HG03460 (cell line): ENCODE measurements around the gene SKOR1.

ENCODE experiments used
- ATAC-seq: cut with Tn5 transposase; IDR thresholded peaks from one replicate; pipeline ENCODE4 v1.9.1; 2021; ENCODE audit not compliant: unreplicated experiment

SKOR1 gene

DNA sequence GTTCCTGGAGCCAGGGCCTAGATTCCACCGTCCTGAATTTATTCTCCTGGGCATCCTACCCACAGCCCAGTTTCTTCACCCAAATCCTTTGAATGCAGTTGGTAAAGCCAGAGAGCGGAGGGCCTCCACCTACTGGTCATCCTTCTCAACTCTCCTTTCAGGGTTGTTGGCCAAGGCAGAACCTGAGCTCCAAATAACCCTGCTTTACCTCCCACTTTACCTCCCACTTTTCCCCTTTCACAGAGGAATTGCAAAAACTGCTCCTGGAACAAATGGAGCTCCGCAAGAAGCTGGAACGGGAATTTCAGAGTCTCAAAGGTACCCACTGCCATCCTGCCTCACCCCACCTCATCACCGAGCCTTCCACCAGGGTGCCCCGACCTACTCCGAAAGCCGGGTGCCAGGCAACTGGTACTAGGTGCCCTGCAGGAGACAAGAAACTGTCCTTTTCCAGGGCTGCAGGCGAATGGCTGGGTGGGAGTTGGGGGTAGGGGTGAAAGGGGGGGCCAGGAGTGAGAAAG is 6.8 kb downstream of the SKOR1 start:
- no peak for ATAC-seq

DNA sequence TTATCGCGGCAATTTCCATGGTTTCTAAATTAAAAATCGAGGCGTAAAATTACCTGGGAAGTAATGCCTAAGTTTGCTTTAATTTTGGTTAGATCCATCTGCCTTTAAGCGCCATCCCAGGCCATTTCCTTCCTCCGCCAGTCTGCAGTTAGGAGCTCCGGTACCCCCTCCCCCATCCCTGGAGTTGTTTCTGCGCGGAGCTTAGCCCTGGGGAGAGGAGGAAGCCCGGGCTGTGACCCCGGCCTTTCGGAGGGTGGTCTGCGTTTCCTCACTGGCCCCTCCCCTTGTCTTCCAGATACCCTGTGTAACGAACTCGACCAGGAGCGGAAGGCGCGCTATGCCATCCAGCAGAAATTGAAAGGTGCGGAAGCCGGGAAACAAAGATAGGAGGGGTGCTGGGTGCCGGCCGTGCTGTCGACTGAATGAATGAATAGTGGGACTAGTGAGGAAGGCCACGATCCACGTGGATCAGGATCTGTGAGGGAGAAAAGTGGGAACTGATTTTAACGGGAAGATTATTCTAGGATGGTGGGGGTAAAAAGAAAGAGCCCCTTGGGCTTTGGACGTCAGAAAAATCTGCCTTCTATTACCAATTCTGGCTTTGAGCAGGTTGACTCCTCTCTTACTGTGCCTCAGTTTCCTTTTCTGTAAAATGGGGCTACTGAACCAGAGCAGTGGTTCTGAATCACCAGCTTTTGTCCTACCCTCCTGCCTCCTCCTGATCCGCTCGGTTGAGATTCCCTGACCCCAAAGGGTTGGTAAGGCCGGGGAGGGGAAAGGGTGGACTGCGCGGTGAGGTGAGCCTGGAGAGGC is 7.8 kb downstream of the SKOR1 start:
- no peak for ATAC-seq

DNA sequence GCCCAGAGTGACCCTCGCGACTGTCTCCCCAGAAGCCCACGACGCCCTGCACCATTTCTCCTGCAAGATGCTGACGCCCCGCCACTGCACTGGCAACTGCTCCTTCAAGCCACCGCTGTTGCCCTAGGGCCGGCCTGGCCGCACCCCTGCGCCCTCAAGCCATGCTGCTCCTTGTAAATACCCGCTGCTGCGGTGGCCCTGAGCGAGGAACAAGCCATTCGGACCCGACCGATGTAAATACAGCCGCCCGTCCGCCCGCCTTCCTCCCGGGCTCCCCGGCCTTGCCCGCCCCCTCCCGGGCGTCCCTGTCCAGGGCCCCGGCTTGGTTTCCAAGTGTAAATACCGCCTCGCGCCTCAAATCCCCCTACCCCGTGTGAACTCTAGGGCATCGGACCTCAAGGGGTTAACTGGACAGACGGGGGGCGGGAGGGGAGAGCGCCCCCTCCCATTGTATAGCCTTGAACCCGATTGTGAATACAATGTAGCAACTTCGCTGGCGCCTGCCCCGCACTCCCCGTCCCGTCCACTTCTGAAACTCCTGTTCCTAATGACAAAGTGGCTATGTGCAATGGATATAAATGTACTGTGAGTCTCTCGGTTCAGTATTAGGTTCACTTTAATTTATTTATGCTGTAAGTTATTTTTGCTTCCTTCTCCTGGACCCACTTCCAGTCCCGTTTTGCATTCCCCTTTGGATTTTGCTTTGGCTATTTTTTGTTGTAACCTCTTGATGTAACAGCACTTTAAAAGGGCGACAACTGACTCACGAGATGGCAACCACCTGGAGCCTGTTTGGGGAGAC is 8.6 kb downstream of the SKOR1 start:
- no peak for ATAC-seq

DNA sequence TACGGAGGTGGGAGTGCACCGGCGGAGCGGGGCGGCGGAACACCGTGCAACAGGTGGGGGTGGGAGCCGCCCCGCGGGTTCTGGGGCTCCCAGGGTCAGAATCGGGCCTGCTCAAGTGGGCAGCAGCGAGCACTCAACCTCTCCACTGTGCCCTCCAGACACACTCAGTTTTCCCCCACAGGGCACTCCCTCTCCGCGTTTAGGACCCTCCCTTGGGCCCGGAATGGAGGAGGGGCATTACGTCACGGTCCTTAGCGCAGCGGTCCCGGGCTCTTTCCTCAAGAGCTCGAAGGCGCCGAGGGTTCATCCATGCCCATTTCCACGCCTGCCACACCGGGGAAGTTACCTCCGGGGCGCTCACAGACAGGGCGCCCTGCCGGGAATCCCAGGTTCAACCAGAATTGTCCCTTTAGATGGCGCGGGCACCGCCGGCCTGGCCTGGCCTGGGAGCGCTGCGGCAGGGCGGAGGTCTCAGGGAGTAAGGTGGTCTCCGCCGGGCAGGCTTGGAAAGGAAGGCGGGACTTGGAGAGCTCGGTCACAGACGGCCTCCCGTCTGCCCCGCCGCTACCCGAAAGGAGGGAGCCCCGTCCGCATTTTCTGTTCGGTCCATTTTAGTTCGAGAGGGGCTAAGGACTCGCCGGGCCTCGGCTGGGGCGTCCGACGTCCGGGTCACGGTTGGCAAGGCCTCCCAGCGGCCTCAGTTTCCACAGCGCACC is 9.4 kb downstream of the SKOR1 start:
- no peak for ATAC-seq

DNA sequence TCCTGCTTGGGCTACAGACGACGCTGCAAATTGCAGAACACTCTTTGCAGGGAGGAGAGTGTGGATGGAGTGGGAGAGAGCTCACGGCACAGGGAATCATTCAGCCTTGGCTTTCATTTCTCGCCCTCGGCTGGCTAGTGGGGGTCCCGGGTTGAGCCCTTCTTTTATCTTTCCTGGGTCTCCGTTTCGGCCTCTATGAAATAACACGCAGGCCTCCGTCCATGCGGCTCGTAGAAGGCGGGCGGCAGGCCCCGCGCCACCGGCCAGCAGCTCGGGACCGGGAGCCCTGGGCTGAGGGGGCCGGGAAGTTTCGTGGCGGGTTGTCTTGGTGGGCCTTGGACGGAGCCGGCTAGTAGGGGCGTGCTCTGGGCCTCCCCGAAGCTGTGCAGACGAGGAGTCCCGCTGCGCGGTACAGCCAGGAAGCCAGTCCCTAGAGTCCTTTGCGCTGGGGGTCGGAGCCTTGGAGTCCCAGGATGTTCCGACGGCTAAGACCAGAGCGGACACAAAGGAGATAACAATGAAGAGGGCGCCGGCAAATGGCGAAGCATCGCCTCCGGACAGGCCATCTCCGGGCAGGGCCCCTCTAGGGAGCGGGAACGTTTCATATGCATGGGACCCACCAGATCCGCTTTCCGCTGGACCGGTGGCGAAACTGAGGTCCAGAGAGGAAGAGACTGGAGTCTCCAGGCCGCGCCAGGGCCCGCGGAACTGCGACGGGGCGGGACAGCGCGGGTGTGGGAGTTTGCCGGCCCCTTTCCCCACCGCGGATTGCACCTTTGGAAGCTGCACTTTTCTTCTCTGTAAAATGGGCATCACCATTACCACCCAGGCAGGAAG is 10.2 kb downstream of the SKOR1 start:
- ATAC-seq = no peak

DNA sequence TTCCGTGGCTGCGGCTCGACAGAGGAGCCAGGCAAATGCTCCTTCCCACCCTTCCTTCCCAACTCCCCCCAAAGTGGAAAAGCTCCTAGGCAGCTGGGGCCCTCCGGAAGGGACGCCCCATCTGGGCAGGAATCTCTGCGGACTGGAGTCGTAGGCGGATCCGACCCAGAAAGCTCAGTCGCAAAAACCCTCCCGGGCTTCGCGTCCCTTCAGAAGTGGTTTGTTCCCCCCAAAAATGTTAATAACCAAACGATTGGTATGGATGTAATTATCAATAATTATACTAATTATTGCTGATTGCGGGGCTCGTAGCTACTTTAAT is 10.8 kb downstream of the SKOR1 start:
- ATAC-seq = no peak

DNA sequence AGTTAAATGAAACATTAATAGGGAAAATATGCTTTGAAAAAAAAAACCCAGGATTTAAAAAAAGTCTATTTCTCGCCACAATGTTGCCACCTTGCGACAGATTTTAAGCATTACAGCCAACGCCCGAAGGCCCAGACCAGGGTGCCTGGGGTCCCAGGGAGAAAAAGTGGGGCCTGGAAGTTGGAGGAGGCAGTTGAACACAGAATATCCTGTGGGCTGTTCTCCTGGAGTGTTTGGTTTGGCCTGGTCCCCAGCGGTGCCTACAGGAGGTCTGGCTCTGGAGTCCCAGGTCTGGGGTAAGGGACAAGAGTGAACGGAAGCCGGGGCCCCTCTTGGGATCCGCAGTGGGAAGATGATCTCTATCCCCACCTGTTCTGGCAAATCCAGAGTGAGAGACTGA is 11.2 kb downstream of the SKOR1 start:
- no peak for ATAC-seq

DNA sequence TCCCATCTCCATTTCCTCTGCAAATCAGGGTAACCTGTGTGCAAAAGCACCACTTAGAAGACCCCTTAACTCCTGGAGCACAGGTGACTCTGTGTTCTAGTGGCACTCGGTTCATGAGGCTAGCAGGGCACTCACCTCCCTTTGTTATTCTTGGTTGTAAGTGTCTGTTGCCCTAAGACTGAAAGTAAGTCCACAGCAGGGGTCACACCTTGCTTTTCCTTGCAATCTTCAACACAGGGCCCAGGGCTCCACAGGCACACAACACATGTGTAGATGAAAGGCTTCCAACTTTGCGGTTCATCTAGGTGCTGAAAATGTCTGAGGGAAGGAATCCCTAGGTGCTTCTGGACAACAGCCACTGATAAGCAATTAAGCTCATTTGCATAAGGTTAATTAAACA is 11.6 kb downstream of the SKOR1 start:
- ATAC-seq = no peak

DNA sequence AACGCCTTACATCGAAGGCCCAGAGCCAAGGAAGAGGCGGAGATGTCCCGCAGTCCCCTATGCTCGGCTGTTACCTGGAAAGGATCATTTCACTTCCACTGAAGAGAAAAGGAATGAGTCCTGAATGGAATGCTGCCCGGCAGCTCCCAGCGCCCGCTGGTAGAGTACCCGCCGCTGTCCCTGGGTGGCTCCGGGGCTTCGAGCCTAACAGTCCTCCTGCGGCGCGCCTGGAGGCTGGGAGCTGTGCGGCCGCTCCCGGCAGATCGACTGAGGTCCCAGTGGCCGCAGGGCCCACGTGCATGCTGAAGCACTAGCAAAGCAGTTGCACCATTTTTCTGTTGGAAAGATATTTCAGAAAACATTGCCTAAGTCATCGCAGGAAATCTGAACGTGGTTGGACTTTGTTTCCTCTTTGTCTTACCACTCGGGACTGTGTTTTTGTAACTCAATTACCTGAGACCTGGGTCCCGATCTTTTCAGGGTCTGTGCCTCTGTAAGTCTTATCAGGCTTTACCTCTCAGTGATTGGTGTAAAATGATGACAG is 13.6 kb downstream of the SKOR1 start:
- no peak for ATAC-seq

DNA sequence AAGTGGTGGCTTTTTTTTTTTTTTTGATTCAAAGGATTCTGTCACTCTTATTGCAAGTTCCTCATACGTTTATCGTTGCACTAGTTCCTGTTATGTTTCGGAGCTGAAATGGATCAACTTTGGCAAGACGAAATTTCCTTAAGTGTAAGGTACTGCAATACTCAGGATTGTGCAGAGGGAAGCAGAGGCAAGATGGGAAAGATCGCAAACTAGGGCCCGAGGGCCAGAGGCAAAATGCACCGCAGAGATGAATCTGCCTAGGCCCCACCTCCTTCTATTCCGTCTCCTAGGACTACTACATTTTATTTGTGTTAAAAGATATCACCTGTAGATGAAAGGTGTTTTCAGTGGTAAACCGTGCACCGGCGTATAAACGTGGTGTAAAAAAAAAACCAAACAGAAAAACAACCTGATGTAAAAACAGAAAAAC is 14.2 kb downstream of the SKOR1 start:
- ATAC-seq = peak; percentile 13

DNA sequence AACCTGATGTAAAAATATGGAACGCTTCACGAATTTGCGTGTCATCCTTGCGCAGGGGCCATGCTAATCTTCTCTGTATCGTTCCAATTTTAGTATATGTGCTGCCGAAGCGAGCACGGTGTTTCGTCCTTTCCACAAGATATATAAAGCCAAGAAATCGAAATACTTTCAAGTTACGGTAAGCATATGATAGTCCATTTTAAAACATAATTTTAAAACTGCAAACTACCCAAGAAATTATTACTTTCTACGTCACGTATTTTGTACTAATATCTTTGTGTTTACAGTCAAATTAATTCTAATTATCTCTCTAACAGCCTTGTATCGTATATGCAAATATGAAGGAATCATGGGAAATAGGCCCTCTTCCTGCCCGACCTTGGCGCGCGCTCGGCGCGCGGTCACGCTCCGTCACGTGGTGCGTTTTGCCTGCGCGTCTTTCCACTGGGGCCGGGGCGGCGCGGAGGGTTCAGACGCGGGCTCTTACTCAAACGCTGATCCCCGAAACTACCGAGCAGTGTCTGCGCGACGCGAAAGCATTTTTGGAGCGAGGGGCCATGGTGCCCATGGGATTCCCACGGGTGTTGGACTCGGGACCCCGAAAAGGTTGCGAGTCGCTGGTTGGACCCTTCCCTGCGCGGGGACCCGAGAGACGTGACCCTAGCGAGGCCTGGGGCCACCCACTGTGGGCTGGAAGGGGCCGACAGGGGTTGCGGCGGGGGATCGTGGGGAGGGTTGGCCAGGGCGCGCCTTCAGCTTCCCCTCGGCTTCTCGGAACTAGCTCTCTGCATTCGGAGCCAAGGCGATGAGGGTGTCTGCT is 14.8 kb downstream of the SKOR1 start, which contains the start of gene RNU6-1:
RNU6-1 (minus strand) TSS at position 117 of the 820 bp plus-strand sequence.
- peak; percentile 67 for ATAC-seq

DNA sequence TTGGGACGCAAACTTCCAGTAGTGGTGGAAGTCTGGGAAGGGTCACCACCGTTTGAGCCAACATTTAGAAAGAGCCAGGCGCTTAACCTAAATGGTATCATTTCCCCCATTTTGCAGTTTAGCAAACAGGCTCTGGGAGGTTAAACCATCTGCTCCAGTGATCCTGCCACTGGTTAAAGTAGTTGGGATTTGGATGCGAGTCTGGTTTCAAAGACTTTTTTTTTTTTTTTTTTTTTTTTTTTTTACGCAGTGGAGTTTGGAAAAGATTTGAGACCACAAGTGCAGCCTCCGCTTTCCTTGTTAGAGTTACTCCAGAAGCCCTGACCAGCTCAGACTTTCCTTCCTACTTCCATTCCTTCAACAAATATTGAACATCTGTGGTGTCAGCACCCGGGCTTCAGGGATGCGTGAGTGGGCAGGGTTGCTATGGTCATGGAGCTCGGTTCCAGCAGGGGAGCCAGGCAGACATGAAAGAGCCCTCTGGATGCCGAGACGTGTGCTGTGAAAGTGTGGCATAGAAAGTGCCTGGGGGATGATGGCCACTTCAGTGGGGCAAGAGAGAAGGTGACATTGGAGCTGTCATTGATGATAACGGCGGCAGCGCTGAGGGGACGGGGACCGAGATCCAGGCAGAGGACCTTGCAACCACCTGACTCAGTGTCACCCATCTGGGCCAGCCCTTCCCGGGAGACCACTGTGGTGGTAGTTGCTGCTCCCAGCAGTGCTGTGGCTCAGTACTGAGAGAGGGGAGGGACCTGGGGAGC is 15.6 kb downstream of the SKOR1 start:
- no peak for ATAC-seq

DNA sequence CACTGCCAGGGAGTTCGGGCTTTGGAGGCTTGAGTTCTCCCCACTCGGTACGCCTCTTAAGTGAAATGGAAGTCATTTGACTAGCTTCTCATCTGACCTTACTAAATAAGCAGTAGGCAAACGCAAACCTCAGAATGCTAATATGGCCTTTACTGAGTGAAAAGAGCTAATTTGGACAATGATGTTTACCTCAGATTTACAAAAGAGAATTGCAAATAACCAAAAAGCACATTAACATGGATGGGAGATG is 16.1 kb downstream of the SKOR1 start:
- no peak for ATAC-seq

DNA sequence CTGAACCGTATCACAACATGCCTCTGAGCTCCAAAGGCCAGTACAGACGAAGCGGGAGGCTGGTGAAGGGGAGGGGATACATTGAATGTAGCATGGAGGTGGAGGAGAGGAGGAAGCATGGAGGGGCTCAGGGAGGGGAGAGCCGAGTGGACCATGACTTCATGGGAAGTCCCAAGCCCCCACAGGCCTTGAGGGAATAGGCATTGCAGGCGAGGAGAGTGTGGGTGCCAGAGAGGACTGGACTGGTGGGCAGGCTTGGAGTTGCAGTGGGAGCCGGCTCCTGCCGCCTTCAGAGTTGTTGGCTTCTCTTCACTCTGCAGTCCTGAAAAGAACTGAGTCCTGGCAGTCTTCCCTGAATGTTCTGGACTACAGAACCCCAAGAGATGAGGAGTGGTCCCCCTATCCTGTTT is 17.8 kb downstream of the SKOR1 start:
- ATAC-seq = no peak

DNA sequence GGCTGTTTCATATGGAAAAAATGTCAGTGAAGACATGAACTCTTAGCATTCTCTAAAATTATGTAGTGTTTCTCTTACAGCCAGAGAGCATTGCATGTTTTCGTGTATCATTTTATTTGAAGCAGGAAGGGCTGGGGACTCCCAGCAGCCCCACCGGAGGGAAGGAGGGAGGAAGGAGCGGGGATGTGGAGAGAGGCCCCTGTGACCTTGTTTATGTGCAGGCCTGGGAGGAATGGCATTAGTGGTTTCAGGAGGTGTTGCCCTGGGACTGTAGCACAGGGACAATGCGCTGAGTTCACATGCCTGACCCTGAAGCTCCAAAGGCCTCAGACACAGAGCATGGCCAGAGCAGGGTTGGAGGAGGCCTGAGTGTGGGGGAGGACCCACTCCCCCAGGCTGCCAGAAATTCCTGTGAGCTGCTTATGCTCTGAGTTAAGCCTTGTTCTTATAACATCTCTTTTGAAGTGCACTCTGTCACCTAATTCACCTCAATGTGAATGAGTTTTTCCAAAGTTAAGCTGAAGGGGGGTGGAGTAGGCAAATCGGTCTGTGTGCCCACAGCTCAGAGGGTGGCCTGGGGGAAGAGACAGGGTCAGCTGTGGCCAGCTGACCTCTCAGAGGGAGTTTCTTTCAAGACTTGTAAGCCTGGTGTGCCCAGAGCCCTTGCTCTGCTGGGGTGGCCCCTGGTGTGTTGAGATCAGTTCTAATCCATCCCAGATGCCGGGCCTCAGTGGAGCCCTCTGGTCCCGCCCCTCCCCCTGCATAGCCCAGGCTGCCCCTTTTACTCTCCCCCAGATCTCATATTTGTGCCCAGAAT is 18.5 kb downstream of the SKOR1 start:
- ATAC-seq = no peak

DNA sequence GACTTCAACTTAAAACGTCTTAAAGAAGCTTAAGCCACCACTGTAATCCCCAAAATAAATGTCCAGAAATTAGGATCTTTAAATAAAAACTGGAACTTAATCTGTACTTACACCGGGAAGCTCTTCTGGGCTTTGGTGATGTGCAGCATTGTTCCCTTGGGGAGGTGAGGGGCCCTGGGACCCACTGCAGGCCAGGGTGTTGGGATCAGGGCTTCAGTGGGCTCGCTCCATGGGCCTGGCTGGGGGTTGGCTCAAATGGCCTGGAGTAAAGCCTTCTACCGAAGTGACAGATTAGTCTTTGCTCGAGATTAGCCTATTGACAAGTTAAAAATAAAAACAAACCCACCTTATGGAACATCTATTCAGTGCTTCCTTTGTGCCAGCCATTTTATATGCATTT is 20.7 kb downstream of the SKOR1 start:
- no peak for ATAC-seq

DNA sequence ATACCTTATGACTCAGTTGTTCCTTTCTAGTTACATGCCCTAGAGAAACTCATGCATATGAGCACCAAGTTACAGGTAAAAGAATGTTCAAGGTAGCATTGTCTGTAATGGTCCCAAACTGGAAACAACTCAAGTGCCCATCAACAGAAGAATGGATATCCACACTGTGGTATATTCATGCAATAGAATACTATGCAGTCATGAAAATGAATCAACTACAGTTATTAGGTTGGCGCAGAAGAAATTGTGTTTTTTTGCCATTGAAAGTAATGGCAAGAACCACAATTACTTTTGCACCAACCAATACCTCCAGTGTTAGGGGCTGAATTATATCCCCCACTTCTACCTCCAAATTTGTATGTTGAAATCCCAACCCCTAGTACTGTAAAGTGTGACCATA is 24.2 kb downstream of the SKOR1 start:
- no peak for ATAC-seq

DNA sequence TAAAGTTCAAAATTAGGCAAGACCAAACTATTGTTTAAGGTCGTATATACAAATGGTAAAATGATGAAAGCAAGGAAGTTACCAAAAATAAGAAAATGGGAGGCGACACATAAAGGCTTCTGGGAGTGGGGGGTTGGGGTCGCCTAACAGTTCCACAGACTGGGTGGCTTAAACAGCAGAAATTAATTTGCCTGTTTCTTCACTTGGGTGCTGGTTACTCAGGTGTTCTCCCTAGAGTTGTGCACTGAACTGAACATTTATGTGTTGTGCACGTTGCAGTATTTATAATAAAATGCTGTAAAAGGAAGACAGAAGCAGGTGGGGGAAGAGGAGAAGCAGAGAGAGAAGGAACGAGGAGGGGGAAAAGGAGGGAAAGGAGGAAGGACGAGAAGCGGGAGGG is 25.0 kb downstream of the SKOR1 start:
- ATAC-seq = no peak
